ENCODE data around the gene FNBP1. TPM values are rescaled to one million over a fixed set of nuclear protein-coding genes. Genes with fewer than 3 reads are reported as not detected.
A peak's percentile ranks its signal among the peaks of the same experiment; 100 is the strongest.

FNBP1 gene
- total and polyA plus RNA-seq, 10 of the 15 experiments (the other 5 are each of a cell fraction or from before 2014, with no cell fraction given): 64.5 to 353 (median 179) TPM

- TF ChIP-seq E2F8 (IDR thresholded peaks at IDR 0.05; ENCODE audit: low read depth, partially characterized antibody): no peak
- no peak for TF ChIP-seq ATF2 (IDR thresholded peaks at IDR 0.05; ENCODE audit: low read length)
- TF ChIP-seq CEBPZ (IDR thresholded peaks at IDR 0.05; ENCODE audit: low read depth, low read length): no peak
- TF ChIP-seq SMAD1 (IDR thresholded peaks at IDR 0.05; ENCODE audit: low read depth, partially characterized antibody): no peak
- TF ChIP-seq ZBTB40 (IDR thresholded peaks at IDR 0.05; ENCODE audit: borderline replicate concordance): no peak
- TF ChIP-seq RAD51 (IDR thresholded peaks at IDR 0.05): no peak
- TF ChIP-seq SIX5 (IDR thresholded peaks at IDR 0.05; ENCODE audit: low read depth, low read length, severe bottlenecking): no peak
- TF ChIP-seq NFXL1 (IDR thresholded peaks at IDR 0.05; ENCODE audit: borderline replicate concordance): no peak
- TF ChIP-seq ESRRA (IDR thresholded peaks at IDR 0.05; ENCODE audit: low read length): no peak
- no peak for TF ChIP-seq NR2C2 (IDR thresholded peaks at IDR 0.05; ENCODE audit: borderline replicate concordance, control insufficient read depth, insufficient read length, low read depth)
- TF ChIP-seq NFIC (IDR thresholded peaks at IDR 0.05; ENCODE audit: low read depth, low read length): no peak
- TF ChIP-seq DPF2 (IDR thresholded peaks at IDR 0.05): peak; percentile 43; the same call in 1 of the 2 replicates
- TF ChIP-seq GATAD2B (conservative IDR thresholded peaks at IDR 0.05; ENCODE audit: low read depth): peak; percentile 20; the same call in 1 of the 2 replicates
- no peak for TF ChIP-seq RFX5 (IDR thresholded peaks at IDR 0.05; ENCODE audit: low read depth, low read length)
- no peak for TF ChIP-seq FOXM1 (IDR thresholded peaks at IDR 0.05; ENCODE audit: low read depth, low read length)
- no peak; the same call in 1 of the 2 replicates for TF ChIP-seq LARP7 (IDR thresholded peaks at IDR 0.05)
- TF ChIP-seq ZBTB33 (IDR thresholded peaks at IDR 0.05): no peak
These were observed 157.3 kb downstream of the FNBP1 start (continued) for GRCh38 chr9:129885670-129886106.
